HG03342 (cell line): Measurements from ENCODE around the gene PREX1.

Experiments
- ATAC-seq: cut with Tn5 transposase; IDR thresholded peaks from one replicate; pipeline ENCODE4 v1.9.1; 2021; ENCODE audit warnings: mild to moderate bottlenecking, moderate library complexity; ENCODE audit not compliant: unreplicated experiment

PREX1 gene

GRCh38 chr20:48597521-48598302, 230.1 kb downstream of the PREX1 start:
- no peak for ATAC-seq

GRCh38 chr20:48596334-48596898, 231.4 kb downstream of the PREX1 start:
- no peak for ATAC-seq

- no peak for ATAC-seq
Observed at GRCh38 chr20:48595495-48596333, 232.1 kb downstream of the PREX1 start.

GRCh38 chr20:48594533-48594932, 233.3 kb downstream of the PREX1 start:
- no peak for ATAC-seq

- no peak for ATAC-seq
Observed at GRCh38 chr20:48592107-48592940, 235.5 kb downstream of the PREX1 start.

GRCh38 chr20:48586730-48587129, 241.1 kb downstream of the PREX1 start:
- ATAC-seq = no peak

GRCh38 chr20:48585061-48585870, 242.5 kb downstream of the PREX1 start:
- no peak for ATAC-seq

GRCh38 chr20:48584391-48585060, 243.3 kb downstream of the PREX1 start:
- no peak for ATAC-seq

- no peak for ATAC-seq
Observed at GRCh38 chr20:48583801-48584200, 244.0 kb downstream of the PREX1 start.

GRCh38 chr20:48583171-48583570, 244.6 kb downstream of the PREX1 start:
- ATAC-seq = no peak

GRCh38 chr20:48582673-48582985, 245.2 kb downstream of the PREX1 start:
- no peak for ATAC-seq

GRCh38 chr20:48581167-48581566, 246.6 kb downstream of the PREX1 start:
- no peak for ATAC-seq

- no peak for ATAC-seq
Observed at GRCh38 chr20:48578397-48579098, 249.3 kb downstream of the PREX1 start.

- ATAC-seq = no peak
Observed at GRCh38 chr20:48577557-48577956, 250.2 kb downstream of the PREX1 start.

GRCh38 chr20:48574383-48574782, 253.4 kb downstream of the PREX1 start:
- no peak for ATAC-seq
